Endothelial cell of umbilical vein (primary cell): ENCODE measurements around the gene UMPS.
"Not testable (repeated sequence)": the region's sequence is repeated elsewhere in the genome, so short reads cannot be mapped to it uniquely, and the experiment has no call there.

ENCODE experiments used
- CTCF ChIP-seq, 2 donors: IDR thresholded peaks; 1 replicate in 1 of 2; 2 replicates in 1 of 2; pipeline ENCODE4 v1.5.1; 2011; ENCODE audit warnings: low read length in 2 of 2, mild to moderate bottlenecking in 2 of 2, moderate library complexity in 2 of 2, control low read depth in 1 of 2, inconsistent platforms in 1 of 2, low read depth in 1 of 2; ENCODE audit not compliant: insufficient read depth in 1 of 2; ENCODE audit errors: extremely low read depth in 1 of 2
- EZH2 ChIP-seq: IDR thresholded peaks from 2 replicates; pipeline ENCODE4 v1.6.1; 2012; ENCODE audit warnings: borderline replicate concordance, low read depth, mild to moderate bottlenecking, moderate library complexity, low read length, inconsistent platforms; ENCODE audit not compliant: severe bottlenecking
- FOS ChIP-seq: IDR thresholded peaks from 2 replicates; pipeline ENCODE4 v1.6.1; 2011; ENCODE audit warnings: mild to moderate bottlenecking, low read length, moderate library complexity, borderline replicate concordance; ENCODE audit not compliant: insufficient read depth
- JUN ChIP-seq: IDR thresholded peaks from 2 replicates; pipeline ENCODE4 v1.6.1; 2011; ENCODE audit warnings: borderline replicate concordance, low read depth; ENCODE audit not compliant: insufficient read length, insufficient read depth
- MAX ChIP-seq: IDR thresholded peaks from 2 replicates; pipeline ENCODE4 v1.6.1; 2011; ENCODE audit not compliant: insufficient read depth, insufficient read length
- MYC ChIP-seq: IDR thresholded peaks from one replicate; pipeline ENCODE4 v1.6.1; 2011; ENCODE audit warnings: mild to moderate bottlenecking, low read depth, low read length
- POLR2A ChIP-seq: IDR thresholded peaks from 2 replicates; pipeline ENCODE4 v1.6.1; 2012; ENCODE audit warnings: low read depth, mild to moderate bottlenecking, control low read depth, low read length
- POLR2AphosphoS5 ChIP-seq: IDR thresholded peaks from 2 replicates; pipeline ENCODE4 v1.6.1; 2012; ENCODE audit warnings: low read depth, mild to moderate bottlenecking, control low read depth, low read length, moderate library complexity; ENCODE audit not compliant: insufficient read depth

GRCh38 chr3:124757926-124758325 is 27.7 kb downstream of the UMPS start:
- not testable (repeated sequence) for TF ChIP-seq CTCF (IDR thresholded peaks at IDR 0.05; ENCODE audit: extremely low read depth in 1 of 2, insufficient read depth in 1 of 2, low read depth in 1 of 2, low read length in 2 of 2); POLR2A; EZH2; POLR2AphosphoS5; JUN; MAX; MYC; FOS
